A673 (cell line): ENCODE results near the gene ORC2.
A peak's percentile ranks its signal among the peaks of the same experiment; 100 is the strongest.

Source experiments
- EZH2 ChIP-seq: fragments of 200-600 bp; sonication (generic); IDR thresholded peaks from 2 replicates; pipeline ENCODE4 v1.6.1; 2017; ENCODE audit warnings: borderline replicate concordance, low read depth, mild to moderate bottlenecking, mixed read lengths, antibody characterized with exemption, low read length; ENCODE audit not compliant: poor library complexity, severe bottlenecking
- TF ChIP-seq, protein P1 (sequence below): fragments of 300-800, 200-600 bp; sonication (generic); conservative IDR thresholded peaks from 2 replicates; pipeline ENCODE4 v1.5.1; 2017; ENCODE audit warnings: low read depth, mild to moderate bottlenecking, antibody characterized with exemption, low read length, moderate library complexity, mixed read lengths

DNA sequence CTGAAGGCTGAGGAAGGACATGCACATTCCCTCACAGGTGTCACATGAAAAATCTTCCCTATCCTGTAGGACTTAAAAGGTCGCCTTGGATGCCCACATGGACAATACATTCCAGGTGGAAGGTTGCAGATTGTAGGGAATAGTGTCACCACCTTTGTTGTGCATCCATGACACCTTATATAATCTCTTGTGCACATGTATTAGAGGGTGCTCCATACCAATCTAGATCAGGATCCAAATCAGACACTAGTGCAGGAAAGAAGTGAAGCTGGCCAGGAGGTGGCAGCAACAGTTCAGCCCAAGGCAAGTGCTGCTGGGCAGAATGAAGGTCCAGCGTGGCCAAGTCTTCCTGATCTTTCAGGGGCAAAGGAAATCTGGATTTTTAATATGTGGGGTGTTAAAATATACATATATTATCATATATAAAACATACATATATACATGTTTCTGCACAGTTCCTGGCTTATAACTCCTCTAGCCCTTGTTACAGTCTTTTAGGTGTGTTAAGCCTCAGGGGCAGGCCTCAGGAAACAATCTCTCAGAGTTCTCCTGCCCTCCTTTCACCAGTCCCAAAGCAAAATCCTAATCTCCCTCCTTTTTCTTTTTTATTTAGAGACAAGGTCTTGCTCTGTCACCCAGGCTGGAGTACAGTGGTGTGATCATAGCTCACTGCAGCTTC lies 57.7 kb downstream of the ORC2 start:
- TF ChIP-seq, protein P1, sequence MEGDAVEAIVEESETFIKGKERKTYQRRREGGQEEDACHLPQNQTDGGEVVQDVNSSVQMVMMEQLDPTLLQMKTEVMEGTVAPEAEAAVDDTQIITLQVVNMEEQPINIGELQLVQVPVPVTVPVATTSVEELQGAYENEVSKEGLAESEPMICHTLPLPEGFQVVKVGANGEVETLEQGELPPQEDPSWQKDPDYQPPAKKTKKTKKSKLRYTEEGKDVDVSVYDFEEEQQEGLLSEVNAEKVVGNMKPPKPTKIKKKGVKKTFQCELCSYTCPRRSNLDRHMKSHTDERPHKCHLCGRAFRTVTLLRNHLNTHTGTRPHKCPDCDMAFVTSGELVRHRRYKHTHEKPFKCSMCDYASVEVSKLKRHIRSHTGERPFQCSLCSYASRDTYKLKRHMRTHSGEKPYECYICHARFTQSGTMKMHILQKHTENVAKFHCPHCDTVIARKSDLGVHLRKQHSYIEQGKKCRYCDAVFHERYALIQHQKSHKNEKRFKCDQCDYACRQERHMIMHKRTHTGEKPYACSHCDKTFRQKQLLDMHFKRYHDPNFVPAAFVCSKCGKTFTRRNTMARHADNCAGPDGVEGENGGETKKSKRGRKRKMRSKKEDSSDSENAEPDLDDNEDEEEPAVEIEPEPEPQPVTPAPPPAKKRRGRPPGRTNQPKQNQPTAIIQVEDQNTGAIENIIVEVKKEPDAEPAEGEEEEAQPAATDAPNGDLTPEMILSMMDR = peak; percentile 74
- TF ChIP-seq EZH2 = no peak
